ENCODE measurements around the gene PACSIN1. TPM values are rescaled to one million over a fixed set of nuclear protein-coding genes. Genes with fewer than 3 reads are reported as not detected.

PACSIN1 gene
- total RNA-seq, 1 donor = not detected

- no peak for TF ChIP-seq CTCF (IDR thresholded peaks at IDR 0.05; ENCODE audit: insufficient read depth, low read length)
- DNase-seq (ENCODE audit: low read depth) = no peak
Measured at GRCh38 chr6:34490390-34491090, 24.7 kb downstream of the PACSIN1 start.

DNA sequence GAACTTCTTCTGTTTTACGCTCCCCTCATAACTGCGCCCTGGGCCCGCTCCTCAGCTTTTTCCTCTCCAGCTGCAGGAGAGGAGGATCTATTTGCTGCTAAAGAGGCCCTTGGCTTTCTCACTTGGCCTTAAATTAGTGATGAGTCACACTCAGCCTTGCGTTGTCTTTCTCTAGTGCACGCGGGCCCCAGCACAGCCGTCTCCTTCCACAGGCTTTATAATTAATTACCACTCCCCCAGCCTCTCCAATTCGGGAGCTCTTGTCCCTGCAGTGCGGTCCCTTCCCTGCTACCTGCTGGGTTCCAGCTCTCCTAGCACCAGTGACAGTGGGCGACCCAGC is 25.2 kb downstream of the PACSIN1 start:
- no peak for TF ChIP-seq CTCF (IDR thresholded peaks at IDR 0.05; ENCODE audit: insufficient read depth, low read length)
- H3K4me3 ChIP-seq (ENCODE audit: low read depth, low read length) = no peak overlapping the region
- DNase-seq (ENCODE audit: low read depth) = peak; percentile 56

More at GRCh38 chr6:34490390-34491090, 24.7 kb downstream of the PACSIN1 start:
- H3K4me3 ChIP-seq (ENCODE audit: low read depth, low read length) = no peak overlapping the region

- no peak overlapping the region for H3K4me3 ChIP-seq (ENCODE audit: low read depth, low read length)
- DNase-seq (ENCODE audit: low read depth) = no peak
- no peak for TF ChIP-seq CTCF (IDR thresholded peaks at IDR 0.05; ENCODE audit: insufficient read depth, low read length)
Measured at GRCh38 chr6:34493344-34493743, 27.5 kb downstream of the PACSIN1 start.

GRCh38 chr6:34494973-34495372 is 29.1 kb downstream of the PACSIN1 start:
- no peak for TF ChIP-seq CTCF (IDR thresholded peaks at IDR 0.05; ENCODE audit: insufficient read depth, low read length)
- DNase-seq (ENCODE audit: low read depth) = no peak
- H3K4me3 ChIP-seq (ENCODE audit: low read depth, low read length) = no peak overlapping the region

DNA sequence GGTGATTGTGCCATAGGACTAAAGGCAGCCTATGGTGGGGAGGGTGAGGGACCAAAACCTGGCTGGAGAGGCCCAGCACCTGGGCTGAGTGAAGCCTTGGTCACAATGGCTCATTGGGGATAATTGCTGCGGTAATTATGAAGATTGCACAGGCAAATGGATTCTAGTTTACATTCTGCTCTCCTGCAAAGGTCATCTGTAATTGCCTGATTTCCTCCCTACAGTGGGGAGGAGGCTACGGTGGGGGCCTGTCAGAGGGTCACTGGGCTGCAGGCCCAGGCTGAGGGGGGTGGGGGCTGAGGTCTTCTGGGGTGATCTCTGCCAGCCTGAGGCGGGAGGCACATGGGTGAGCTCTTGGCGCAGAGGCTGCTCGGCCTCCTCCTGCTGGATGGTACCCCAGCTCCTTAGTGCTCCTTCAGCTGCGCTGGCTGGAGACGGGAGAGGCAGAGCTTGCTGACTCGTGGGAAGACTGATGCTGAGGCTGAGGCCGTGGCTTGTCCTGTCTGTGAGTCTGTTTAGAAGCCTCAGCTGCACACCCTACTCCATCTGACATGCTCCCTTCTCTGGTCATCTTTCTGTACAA is 30.3 kb downstream of the PACSIN1 start:
- no peak for TF ChIP-seq CTCF (IDR thresholded peaks at IDR 0.05; ENCODE audit: insufficient read depth, low read length)
- no peak for DNase-seq (ENCODE audit: low read depth)
- no peak overlapping the region for H3K4me3 ChIP-seq (ENCODE audit: low read depth, low read length)

GRCh38 chr6:34497411-34497810 is 31.5 kb downstream of the PACSIN1 start:
- no peak for TF ChIP-seq CTCF (IDR thresholded peaks at IDR 0.05; ENCODE audit: insufficient read depth, low read length)
- no peak for DNase-seq (ENCODE audit: low read depth)
- no peak overlapping the region for H3K4me3 ChIP-seq (ENCODE audit: low read depth, low read length)

Data from fibroblast of the aortic adventitia (primary cell).